ENCODE data around the gene MYF6.

Gene MYF6

GRCh38 chr12:80708259-80708974 lies 983 bp downstream of the MYF6 start:
- Histone ChIP-seq H4K5ac (ENCODE audit: low read length) (no peak overlapping the region), H2BK15ac (replicated peaks; ENCODE audit: low read depth) (no peak overlapping the region), H3K9ac (ENCODE audit: low read length) (peak overlapping the region; percentile 4), H3K36me3 (ENCODE audit: control insufficient read depth, insufficient read depth, low read length) (no peaks in the 10 kb centered on the region), H2BK120ac (ENCODE audit: low read depth, low read length) (no peak overlapping the region), H3K56ac (ENCODE audit: low read length) (peak overlapping the region; percentile 59), H3K18ac (ENCODE audit: low read length) (no peak overlapping the region), H3K4me2 (ENCODE audit: low read length) (peak overlapping the region; percentile 37), H3K4me1 (ENCODE audit: control insufficient read depth, low read depth, low read length) (no peaks in the 10 kb centered on the region), H3K4me3 (ENCODE audit: low read length) (no peak overlapping the region), H2BK5ac (ENCODE audit: low read length) (no peak overlapping the region), H3K4ac (ENCODE audit: low read depth, low read length) (no peak overlapping the region), H3K27ac (ENCODE audit: low read depth, low read length) (no peak overlapping the region), H3K23ac (ENCODE audit: low read length) (no peak overlapping the region), H4K8ac (ENCODE audit: low read depth, low read length) (no peak overlapping the region), H2AK5ac (ENCODE audit: low read length) (no peak overlapping the region), H3K79me1 (ENCODE audit: low read length) (no peaks in the 10 kb centered on the region), H3K27me3 (ENCODE audit: insufficient read depth, low read length, poor library complexity) (peaks cover 18% of the 10 kb centered on the region), H3K79me2 (ENCODE audit: control insufficient read depth, insufficient read depth, low read length) (no peaks in the 10 kb centered on the region)
- no CpG with 5 or more reads among the region's 50 CpGs for WGBS (ENCODE audit: extremely low coverage, insufficient coverage, low lambda C conversion rate)
- peak; percentile 49 for DNase-seq

DNA sequence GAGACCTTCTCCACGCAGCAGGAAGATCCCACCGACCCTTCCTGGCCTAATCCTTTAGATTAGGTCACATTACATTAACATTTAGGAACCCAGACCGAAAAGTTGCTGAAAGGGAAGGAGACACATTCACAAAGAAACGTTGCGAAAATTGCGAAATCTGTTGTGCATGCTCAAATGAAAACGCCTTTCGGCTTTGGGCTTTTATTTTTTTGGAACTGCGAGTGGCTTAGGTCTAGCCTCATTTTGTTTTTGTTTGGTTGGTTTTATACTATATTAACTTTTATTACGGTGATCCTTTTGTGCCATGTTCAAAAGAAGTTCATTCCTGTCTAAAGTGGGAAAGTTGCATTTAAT lies 1.5 kb downstream of the MYF6 start:
- Histone ChIP-seq H2BK15ac (replicated peaks; ENCODE audit: low read depth) (no peak overlapping the region), H3K27me3 (ENCODE audit: insufficient read depth, low read length, poor library complexity) (peaks cover 18% of the 10 kb centered on the region), H2BK5ac (ENCODE audit: low read length) (no peak overlapping the region), H3K4ac (ENCODE audit: low read depth, low read length) (no peak overlapping the region), H3K4me1 (ENCODE audit: control insufficient read depth, low read depth, low read length) (no peaks in the 10 kb centered on the region), H3K23ac (ENCODE audit: low read length) (no peak overlapping the region), H4K5ac (ENCODE audit: low read length) (no peak overlapping the region), H3K18ac (ENCODE audit: low read length) (no peak overlapping the region), H3K56ac (ENCODE audit: low read length) (peak overlapping the region; percentile 59), H3K9ac (ENCODE audit: low read length) (peak overlapping the region; percentile 4), H3K79me2 (ENCODE audit: control insufficient read depth, insufficient read depth, low read length) (no peaks in the 10 kb centered on the region), H3K27ac (ENCODE audit: low read depth, low read length) (no peak overlapping the region), H3K4me2 (ENCODE audit: low read length) (peak overlapping the region; percentile 28), H3K36me3 (ENCODE audit: control insufficient read depth, insufficient read depth, low read length) (no peaks in the 10 kb centered on the region), H4K8ac (ENCODE audit: low read depth, low read length) (no peak overlapping the region), H3K79me1 (ENCODE audit: low read length) (no peaks in the 10 kb centered on the region), H2AK5ac (ENCODE audit: low read length) (no peak overlapping the region), H2BK120ac (ENCODE audit: low read depth, low read length) (no peak overlapping the region), H3K4me3 (ENCODE audit: low read length) (no peak overlapping the region)
- no CpG with 5 or more reads among the region's 10 CpGs for WGBS (ENCODE audit: extremely low coverage, insufficient coverage, low lambda C conversion rate)
- DNase-seq: peak; percentile 14

GRCh38 chr12:80709811-80710726 lies 2.6 kb downstream of the MYF6 start:
- no peaks in the 10 kb centered on the region for H3K36me3 ChIP-seq (ENCODE audit: control insufficient read depth, insufficient read depth, low read length)
- H2BK5ac ChIP-seq (ENCODE audit: low read length): no peak overlapping the region
- H2BK15ac ChIP-seq (replicated peaks; ENCODE audit: low read depth): no peak overlapping the region
- no peak overlapping the region for H3K4ac ChIP-seq (ENCODE audit: low read depth, low read length)
- H3K4me3 ChIP-seq (ENCODE audit: low read length): no peak overlapping the region
- no peaks in the 10 kb centered on the region for H3K79me1 ChIP-seq (ENCODE audit: low read length)
- no peak overlapping the region for H4K8ac ChIP-seq (ENCODE audit: low read depth, low read length)
- H3K79me2 ChIP-seq (ENCODE audit: control insufficient read depth, insufficient read depth, low read length): no peaks in the 10 kb centered on the region
- no peak overlapping the region for H3K56ac ChIP-seq (ENCODE audit: low read length)
- H3K9ac ChIP-seq (ENCODE audit: low read length): no peak overlapping the region
- DNase-seq: peak; percentile 77
- no CpG with 5 or more reads among the region's 20 CpGs for WGBS (ENCODE audit: extremely low coverage, insufficient coverage, low lambda C conversion rate)
- peak overlapping the region; percentile 60 for H3K18ac ChIP-seq (ENCODE audit: low read length)
- H3K4me2 ChIP-seq (ENCODE audit: low read length): peak overlapping the region; percentile 25
- H2AK5ac ChIP-seq (ENCODE audit: low read length): no peak overlapping the region
- H2BK120ac ChIP-seq (ENCODE audit: low read depth, low read length): no peak overlapping the region
- H3K23ac ChIP-seq (ENCODE audit: low read length): no peak overlapping the region
- no peak overlapping the region for H4K5ac ChIP-seq (ENCODE audit: low read length)
- no peak overlapping the region for H3K27ac ChIP-seq (ENCODE audit: low read depth, low read length)
- H3K27me3 ChIP-seq (ENCODE audit: insufficient read depth, low read length, poor library complexity): peaks cover 18% of the 10 kb centered on the region
- peaks cover 3% of the 10 kb centered on the region for H3K4me1 ChIP-seq (ENCODE audit: control insufficient read depth, low read depth, low read length)

GRCh38 chr12:80710727-80711449 lies 3.5 kb downstream of the MYF6 start:
- no peak overlapping the region for H3K4me3 ChIP-seq (ENCODE audit: low read length)
- WGBS (ENCODE audit: extremely low coverage, insufficient coverage, low lambda C conversion rate): no CpG with 5 or more reads among the region's 1 CpG
- H2BK15ac ChIP-seq (replicated peaks; ENCODE audit: low read depth): no peak overlapping the region
- H3K4me1 ChIP-seq (ENCODE audit: control insufficient read depth, low read depth, low read length): peaks cover 4% of the 10 kb centered on the region
- DNase-seq: no peak
- no peaks in the 10 kb centered on the region for H3K79me1 ChIP-seq (ENCODE audit: low read length)
- H2BK120ac ChIP-seq (ENCODE audit: low read depth, low read length): no peak overlapping the region
- H4K8ac ChIP-seq (ENCODE audit: low read depth, low read length): no peak overlapping the region
- H3K79me2 ChIP-seq (ENCODE audit: control insufficient read depth, insufficient read depth, low read length): no peaks in the 10 kb centered on the region
- no peak overlapping the region for H4K5ac ChIP-seq (ENCODE audit: low read length)
- no peak overlapping the region for H3K18ac ChIP-seq (ENCODE audit: low read length)
- H3K27ac ChIP-seq (ENCODE audit: low read depth, low read length): no peak overlapping the region
- H3K23ac ChIP-seq (ENCODE audit: low read length): no peak overlapping the region
- H3K27me3 ChIP-seq (ENCODE audit: insufficient read depth, low read length, poor library complexity): peaks cover 18% of the 10 kb centered on the region
- H2AK5ac ChIP-seq (ENCODE audit: low read length): no peak overlapping the region
- no peak overlapping the region for H2BK5ac ChIP-seq (ENCODE audit: low read length)
- no peaks in the 10 kb centered on the region for H3K36me3 ChIP-seq (ENCODE audit: control insufficient read depth, insufficient read depth, low read length)
- H3K56ac ChIP-seq (ENCODE audit: low read length): no peak overlapping the region
- H3K4ac ChIP-seq (ENCODE audit: low read depth, low read length): no peak overlapping the region
- no peak overlapping the region for H3K4me2 ChIP-seq (ENCODE audit: low read length)
- H3K9ac ChIP-seq (ENCODE audit: low read length): no peak overlapping the region

DNA sequence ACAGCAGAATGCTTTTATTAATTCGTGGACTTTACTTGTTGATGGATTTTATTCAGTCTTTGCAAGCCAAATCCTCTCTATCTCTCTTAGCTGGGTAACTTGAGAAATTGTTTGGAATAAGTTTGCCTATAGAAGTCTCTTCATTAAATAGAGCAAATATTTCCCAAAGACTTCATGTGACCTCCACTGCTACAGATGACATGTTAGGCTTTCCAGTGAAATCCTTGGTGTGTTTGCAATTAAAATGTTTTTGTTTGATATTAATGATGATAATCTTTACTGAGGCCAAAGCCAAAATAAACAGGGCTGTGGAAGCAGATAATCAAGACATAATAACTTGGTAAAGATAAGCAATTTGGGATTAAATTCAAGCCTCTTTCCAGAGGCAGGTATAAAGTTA lies 4.4 kb downstream of the MYF6 start:
- no peak overlapping the region for H2BK120ac ChIP-seq (ENCODE audit: low read depth, low read length)
- peaks cover 5% of the 10 kb centered on the region for H3K4me1 ChIP-seq (ENCODE audit: control insufficient read depth, low read depth, low read length)
- H3K27ac ChIP-seq (ENCODE audit: low read depth, low read length): no peak overlapping the region
- no peak overlapping the region for H4K5ac ChIP-seq (ENCODE audit: low read length)
- no peak overlapping the region for H2BK5ac ChIP-seq (ENCODE audit: low read length)
- H3K23ac ChIP-seq (ENCODE audit: low read length): no peak overlapping the region
- no peaks in the 10 kb centered on the region for H3K36me3 ChIP-seq (ENCODE audit: control insufficient read depth, insufficient read depth, low read length)
- no peak for DNase-seq
- no peak overlapping the region for H3K4ac ChIP-seq (ENCODE audit: low read depth, low read length)
- no peak overlapping the region for H3K18ac ChIP-seq (ENCODE audit: low read length)
- no peak overlapping the region for H3K56ac ChIP-seq (ENCODE audit: low read length)
- peaks cover 12% of the 10 kb centered on the region for H3K27me3 ChIP-seq (ENCODE audit: insufficient read depth, low read length, poor library complexity)
- no peak overlapping the region for H2AK5ac ChIP-seq (ENCODE audit: low read length)
- H2BK15ac ChIP-seq (replicated peaks; ENCODE audit: low read depth): no peak overlapping the region
- no peak overlapping the region for H3K4me3 ChIP-seq (ENCODE audit: low read length)
- no peaks in the 10 kb centered on the region for H3K79me1 ChIP-seq (ENCODE audit: low read length)
- no peaks in the 10 kb centered on the region for H3K79me2 ChIP-seq (ENCODE audit: control insufficient read depth, insufficient read depth, low read length)
- H4K8ac ChIP-seq (ENCODE audit: low read depth, low read length): no peak overlapping the region
- WGBS (ENCODE audit: extremely low coverage, insufficient coverage, low lambda C conversion rate): no CpG with 5 or more reads among the region's 1 CpG
- no peak overlapping the region for H3K9ac ChIP-seq (ENCODE audit: low read length)
- H3K4me2 ChIP-seq (ENCODE audit: low read length): no peak overlapping the region
